Subcutaneous adipose tissue (tissue), 4 donors: ENCODE results near the gene CATSPER3. TPM values are rescaled to one million over a fixed set of nuclear protein-coding genes. Genes with fewer than 3 reads are reported as not detected.

Experiments
- CTCF ChIP-seq: fragments of 450-650 bp; IDR thresholded peaks from one replicate; pipeline ENCODE4 v1.5.1; 2016; ENCODE audit warnings: low read depth, mild to moderate bottlenecking, control low read depth, antibody characterized with exemption, moderate library complexity
- total RNA-seq, 4 donors: library from RNA; depleted of rRNA; stranded (reverse); fragments of >200 nt; gene quantifications; one replicate each; pipeline ENCODE4 v1.1.0, GENCODE V29; 2016

Gene CATSPER3
- total RNA-seq, 4 donors from 2014 or later: 0.34 to 0.98 TPM; not detected in 2

- no peak for TF ChIP-seq CTCF
Measured at GRCh38 chr5:134938030-134938429, 29.7 kb upstream of the CATSPER3 start.

- TF ChIP-seq CTCF: no peak
Measured at GRCh38 chr5:134939500-134939899, 28.2 kb upstream of the CATSPER3 start.

GRCh38 chr5:134943547-134943946, 24.2 kb upstream of the CATSPER3 start:
- TF ChIP-seq CTCF: no peak

- no peak for TF ChIP-seq CTCF
Measured at GRCh38 chr5:134944630-134945029, 23.1 kb upstream of the CATSPER3 start.

GRCh38 chr5:134945041-134945440, 22.7 kb upstream of the CATSPER3 start:
- no peak for TF ChIP-seq CTCF

GRCh38 chr5:134948911-134949310, 18.8 kb upstream of the CATSPER3 start:
- TF ChIP-seq CTCF: no peak

- no peak for TF ChIP-seq CTCF
Measured at GRCh38 chr5:134949316-134949715, 18.4 kb upstream of the CATSPER3 start.
